ENCODE measurements around the gene LMNTD2.
A peak's percentile ranks its signal among the peaks of the same experiment; 100 is the strongest.

The LMNTD2 gene

GRCh38 chr11:568306-569157, 8.0 kb upstream of the LMNTD2 start:
- H3K4me3 ChIP-seq (ENCODE audit: low read depth, low read length): peak overlapping the region; percentile 47

GRCh38 chr11:567629-568292, 7.2 kb upstream of the LMNTD2 start:
- H3K4me3 ChIP-seq (ENCODE audit: low read depth, low read length): peak overlapping the region; percentile 45

GRCh38 chr11:567011-567628, 6.6 kb upstream of the LMNTD2 start:
- no peak overlapping the region for H3K4me3 ChIP-seq (ENCODE audit: low read depth, low read length)

GRCh38 chr11:565921-566509, 5.5 kb upstream of the LMNTD2 start:
- no peak overlapping the region for H3K4me3 ChIP-seq (ENCODE audit: low read depth, low read length)

- no peak overlapping the region for H3K4me3 ChIP-seq (ENCODE audit: low read depth, low read length)
These were observed 3.5 kb upstream of the LMNTD2 start for GRCh38 chr11:563812-564578.

GRCh38 chr11:563066-563811, 2.7 kb upstream of the LMNTD2 start:
- H3K4me3 ChIP-seq (ENCODE audit: low read depth, low read length): no peak overlapping the region

- H3K4me3 ChIP-seq (ENCODE audit: low read depth, low read length): no peak overlapping the region
These were observed 1.6 kb upstream of the LMNTD2 start for GRCh38 chr11:562046-562645.

- H3K4me3 ChIP-seq (ENCODE audit: low read depth, low read length): peak overlapping the region; percentile 65
These were observed 838 bp upstream of the LMNTD2 start for GRCh38 chr11:561148-562003.

GRCh38 chr11:559712-560304, 730 bp downstream of the LMNTD2 start:
- H3K4me3 ChIP-seq (ENCODE audit: low read depth, low read length): peak overlapping the region; percentile 40

GRCh38 chr11:559020-559620, 1.4 kb downstream of the LMNTD2 start:
- no peak overlapping the region for H3K4me3 ChIP-seq (ENCODE audit: low read depth, low read length)

GRCh38 chr11:558503-558902, 2.0 kb downstream of the LMNTD2 start:
- no peak overlapping the region for H3K4me3 ChIP-seq (ENCODE audit: low read depth, low read length)

- no peak overlapping the region for H3K4me3 ChIP-seq (ENCODE audit: low read depth, low read length)
These were observed 3.0 kb downstream of the LMNTD2 start for GRCh38 chr11:557328-558132.

GRCh38 chr11:556662-557256, 3.8 kb downstream of the LMNTD2 start:
- H3K4me3 ChIP-seq (ENCODE audit: low read depth, low read length): no peak overlapping the region

- peak overlapping the region; percentile 53 for H3K4me3 ChIP-seq (ENCODE audit: low read depth, low read length)
These were observed 4.5 kb downstream of the LMNTD2 start for GRCh38 chr11:555780-556661.

GRCh38 chr11:555227-555779, 5.2 kb downstream of the LMNTD2 start:
- H3K4me3 ChIP-seq (ENCODE audit: low read depth, low read length): peak overlapping the region; percentile 53

All from iPS-11a (cell line).